Neutrophil (primary cell): Measurements from ENCODE around the gene ATP11A.

Source experiments
- H3K27ac ChIP-seq: fragments of 200-600 bp; sonication (generic); 2 replicates; pipeline ENCODE4 v1.5.1; 2016; ENCODE audit warnings: mild to moderate bottlenecking, moderate library complexity
- H3K27me3 ChIP-seq: fragments of 200-600 bp; sonication (generic); 2 replicates; pipeline ENCODE4 v1.6.0; 2016; ENCODE audit warnings: mild to moderate bottlenecking
- H3K36me3 ChIP-seq: fragments of 200-600 bp; sonication (generic); 2 replicates; pipeline ENCODE4 v1.5.1; 2017
- H3K4me1 ChIP-seq, 2 experiments: fragments of 200-600 bp in 1 of 2; sonication (generic) in 1 of 2; 1 replicate in 1 of 2; 2 replicates in 1 of 2; pipeline versions ENCODE4 v1.5.1 to v1.6.1; 2013 to 2016; ENCODE audit warnings: low read depth in 1 of 2, low read length in 1 of 2, mild to moderate bottlenecking in 1 of 2, moderate library complexity in 1 of 2; ENCODE audit not compliant: control insufficient read depth in 1 of 2, insufficient read depth in 1 of 2
- H3K4me3 ChIP-seq, 2 experiments: fragments of 200-600 bp in 1 of 2; sonication (generic) in 1 of 2; 1 replicate in 1 of 2; 2 replicates in 1 of 2; pipeline ENCODE4 v1.5.1; 2013 to 2016; ENCODE audit warnings: low read depth in 1 of 2, low read length in 1 of 2, mild to moderate bottlenecking in 1 of 2, moderate library complexity in 1 of 2
- H3K9me3 ChIP-seq: fragments of 200-600 bp; sonication (generic); 2 replicates; pipeline ENCODE4 v1.5.1; 2016
- CTCF ChIP-seq: fragments of 200-600 bp; sonication (generic); IDR thresholded peaks from 2 replicates; pipeline ENCODE4 v1.5.1; 2016; ENCODE audit warnings: antibody characterized with exemption

The ATP11A gene

GRCh38 chr13:112685896-112686295 is 3.9 kb upstream of the ATP11A start:
- peaks cover 27% of the 10 kb centered on the region in 2 experiments for H3K4me1 ChIP-seq
- no peaks in the 10 kb centered on the region for H3K9me3 ChIP-seq
- H3K27ac ChIP-seq = no peak overlapping the region
- TF ChIP-seq CTCF = no peak
- no peaks in the 10 kb centered on the region for H3K27me3 ChIP-seq
- no peak overlapping the region for H3K4me3 ChIP-seq
- no peaks in the 10 kb centered on the region for H3K36me3 ChIP-seq

- no peaks in the 10 kb centered on the region for H3K9me3 ChIP-seq
- no peak for TF ChIP-seq CTCF
- no peak overlapping the region for H3K27ac ChIP-seq
- no peaks in the 10 kb centered on the region for H3K36me3 ChIP-seq
- no peak overlapping the region for H3K4me3 ChIP-seq
- H3K27me3 ChIP-seq = no peaks in the 10 kb centered on the region
- H3K4me1 ChIP-seq = peaks cover 27 to 30% of the 10 kb centered on the region in 2 experiments
These were observed 3.5 kb upstream of the ATP11A start for GRCh38 chr13:112686364-112686763.

GRCh38 chr13:112686987-112687386 is 2.9 kb upstream of the ATP11A start:
- Histone ChIP-seq H3K36me3 (no peaks in the 10 kb centered on the region), H3K4me3 (no peak overlapping the region), H3K4me1 (peaks cover 33 to 36% of the 10 kb centered on the region in 2 experiments), H3K27me3 (no peaks in the 10 kb centered on the region), H3K27ac (peak overlapping the region; percentile 97), H3K9me3 (no peaks in the 10 kb centered on the region)
- no peak for TF ChIP-seq CTCF

- H3K27me3 ChIP-seq = no peaks in the 10 kb centered on the region
- H3K9me3 ChIP-seq = no peaks in the 10 kb centered on the region
- peaks cover 43 to 46% of the 10 kb centered on the region in 2 experiments for H3K4me1 ChIP-seq
- no peak for TF ChIP-seq CTCF
- H3K27ac ChIP-seq = peak overlapping the region; percentile 97
- H3K4me3 ChIP-seq = peak overlapping the region; percentile 86 to 94
- H3K36me3 ChIP-seq = no peaks in the 10 kb centered on the region
These were observed 1.8 kb upstream of the ATP11A start for GRCh38 chr13:112687836-112688559.

- H3K27me3 ChIP-seq = no peaks in the 10 kb centered on the region
- H3K4me3 ChIP-seq = peak overlapping the region; percentile 86 to 94
- peak overlapping the region; percentile 97 for H3K27ac ChIP-seq
- no peaks in the 10 kb centered on the region for H3K36me3 ChIP-seq
- TF ChIP-seq CTCF = no peak
- no peaks in the 10 kb centered on the region for H3K9me3 ChIP-seq
- peaks cover 51 to 53% of the 10 kb centered on the region in 2 experiments for H3K4me1 ChIP-seq
These were observed 1.1 kb upstream of the ATP11A start for GRCh38 chr13:112688560-112689302.
